Thymus (tissue), 11 donors: ENCODE results near the gene HBA1. TPM values are rescaled to one million over a fixed set of nuclear protein-coding genes. Genes with fewer than 3 reads are reported as not detected.

Experiments used
- DNase-seq, 9 donors: peaks; one replicate each; pipeline ENCODE4 v3.0.0-alpha.2; 2013; ENCODE audit warnings: low spot score in 9 of 9, low read depth in 6 of 9, missing footprints in 1 of 9
- H3K27ac ChIP-seq, 2 donors: one replicate each; pipeline ENCODE4 v1.5.1; 2013; ENCODE audit warnings: control low read depth in 1 of 2, low read depth in 1 of 2, low read length in 1 of 2, mild to moderate bottlenecking in 1 of 2, moderate library complexity in 1 of 2
- H3K27me3 ChIP-seq, 2 donors: one replicate each; pipeline ENCODE4 v1.5.1; 2013; ENCODE audit warnings: low read length in 1 of 2; ENCODE audit not compliant: control insufficient read depth in 2 of 2, insufficient read depth in 1 of 2
- H3K36me3 ChIP-seq, 2 donors: one replicate each; pipeline ENCODE4 v1.5.1; 2013; ENCODE audit warnings: low read length in 1 of 2, mild to moderate bottlenecking in 1 of 2, moderate library complexity in 1 of 2; ENCODE audit not compliant: control insufficient read depth in 2 of 2, insufficient read depth in 2 of 2
- H3K4me1 ChIP-seq, 2 donors: one replicate each; pipeline ENCODE4 v1.5.1; 2013; ENCODE audit warnings: low read length in 2 of 2; ENCODE audit not compliant: control insufficient read depth in 2 of 2, insufficient read depth in 2 of 2
- H3K4me3 ChIP-seq, 2 donors: one replicate each; pipeline ENCODE4 v1.5.1; 2013; ENCODE audit warnings: low read length in 2 of 2, control low read depth in 1 of 2, mild to moderate bottlenecking in 1 of 2
- H3K9me3 ChIP-seq, 2 donors: one replicate each; pipeline ENCODE4 v1.5.1; 2013; ENCODE audit warnings: low read length in 1 of 2, mild to moderate bottlenecking in 1 of 2; ENCODE audit not compliant: control insufficient read depth in 2 of 2, insufficient read depth in 1 of 2
- WGBS: extraction: QIAGEN DNeasy Blood & Tissue Kit; methylation state at CpG from one replicate; pipeline ENCODE4 v1.1.7; 2013; 5-methylcytosine and 5-hydroxymethylcytosine counted together
- polyA plus RNA-seq: library from polyadenylated mRNA; stranded (reverse); fragments of 200-250 nt; gene quantifications from one replicate; pipeline ENCODE4 v1.2.3, GENCODE V29; 2013
- total RNA-seq: library from RNA; stranded (reverse); fragments of 120-200 nt; gene quantifications from one replicate; pipeline ENCODE4 v1.2.4, GENCODE V29; 2013
- donor health status: healthy.

The HBA1 gene
- total and polyA plus RNA-seq, 2 donors, result 9.9 to 222 TPM

DNA sequence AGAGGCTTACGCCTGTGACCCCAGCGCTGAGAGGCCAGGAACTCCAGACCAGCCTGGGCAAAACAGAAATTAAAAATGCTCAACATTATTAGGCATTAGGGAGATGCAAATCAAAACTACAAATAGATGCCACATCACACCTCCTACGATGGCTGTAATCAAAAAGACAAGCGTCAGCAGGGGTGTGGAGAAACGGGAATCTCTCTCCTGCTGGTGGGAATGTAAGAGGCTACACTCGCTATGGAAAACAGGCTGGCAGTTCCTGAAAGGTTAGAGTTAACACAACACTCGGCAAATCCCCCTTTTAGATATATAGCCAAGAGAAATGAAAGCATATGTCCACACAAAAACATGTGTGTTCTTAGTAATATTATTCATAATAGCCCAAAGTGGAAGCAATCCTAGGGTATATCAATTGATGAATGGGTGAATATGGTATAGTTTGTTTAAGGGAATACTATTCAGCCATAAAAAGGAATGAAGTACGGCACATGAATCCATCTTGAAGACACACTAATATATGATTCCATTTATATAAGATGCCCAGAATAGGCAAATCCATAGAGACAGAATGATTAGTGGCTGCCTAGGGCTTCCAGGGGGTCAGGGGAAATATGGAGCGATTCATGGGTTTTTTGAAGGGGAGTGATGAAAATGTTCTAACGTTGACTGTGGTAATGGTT lies 36.2 kb upstream of the HBA1 start:
- Histone ChIP-seq H3K4me1 (peaks cover 7 to 11% of the 10 kb centered on the region in 2 donors), H3K27ac (no peak overlapping the region), H3K4me3 (no peak overlapping the region), H3K36me3 (no peaks in the 10 kb centered on the region), H3K27me3 (peaks cover 2 to 16% of the 10 kb centered on the region in 2 donors), H3K9me3 (no peaks in the 10 kb centered on the region)
- DNase-seq, result no peak
- WGBS, result 86% methylated on average over 10 of the region's 10 CpGs

DNA sequence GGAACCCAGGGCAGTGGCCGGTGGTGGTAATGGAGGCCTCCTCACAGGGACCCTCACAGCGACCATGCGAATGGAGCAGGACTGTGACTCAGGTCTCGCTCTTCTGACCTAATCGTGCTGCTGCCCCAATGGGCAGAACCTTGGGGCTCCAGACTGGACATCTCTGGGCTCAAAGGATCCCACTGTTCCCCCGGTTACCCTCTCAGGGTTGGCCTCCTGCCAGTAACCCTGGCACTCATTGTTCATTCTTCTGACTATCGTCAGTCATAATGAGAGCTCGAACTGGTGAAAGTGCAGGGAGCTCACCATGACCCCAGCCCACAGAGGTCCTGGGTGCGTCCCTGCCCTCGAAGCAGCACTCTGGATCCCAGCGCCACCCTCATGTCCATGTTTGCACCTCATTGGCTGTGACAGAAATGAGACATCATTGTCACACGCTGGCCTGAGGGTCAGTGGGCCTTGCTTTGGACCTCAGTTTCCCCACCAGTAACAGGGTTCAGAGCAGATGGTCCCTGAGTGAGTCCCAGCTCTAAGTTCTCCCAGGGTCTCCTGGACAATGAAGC lies 34.0 kb upstream of the HBA1 start:
- 91% methylated on average over 12 of the region's 12 CpGs for WGBS
- no peaks in the 10 kb centered on the region for H3K9me3 ChIP-seq
- DNase-seq, result no peak

DNA sequence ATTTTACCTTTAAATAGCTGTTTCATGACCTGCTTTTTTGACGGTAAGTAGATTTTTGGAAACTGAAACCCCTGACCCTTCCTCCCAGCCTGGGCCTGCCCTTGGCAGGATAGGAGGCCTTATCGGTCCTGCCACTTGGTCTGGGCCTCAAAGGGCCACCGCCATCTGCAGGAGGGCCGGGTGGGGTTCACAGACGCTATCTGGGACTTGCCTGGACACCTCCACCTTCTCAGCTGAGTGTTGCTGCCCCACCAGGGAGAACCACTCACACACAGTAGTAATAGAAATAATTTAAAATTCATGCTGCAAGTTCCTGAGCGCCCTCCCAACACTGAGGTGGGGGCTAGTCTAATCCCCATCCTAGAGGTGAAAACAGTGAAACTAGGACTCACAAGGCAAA lies 33.4 kb upstream of the HBA1 start:
- H3K9me3 ChIP-seq, result no peaks in the 10 kb centered on the region
- H3K36me3 ChIP-seq, result no peaks in the 10 kb centered on the region
- 93% methylated on average over 6 of the region's 6 CpGs for WGBS
- peak overlapping the region in 1 of 2 donors; percentile 28 for H3K27ac ChIP-seq
- peaks cover 2 to 18% of the 10 kb centered on the region in 2 donors for H3K27me3 ChIP-seq
- no peak overlapping the region for H3K4me3 ChIP-seq
- DNase-seq, result no peak
- H3K4me1 ChIP-seq, result peaks cover 0 to 3% of the 10 kb centered on the region in 2 donors

More for the DNA sequence above, 34.0 kb upstream of the HBA1 start:
- Histone ChIP-seq H3K27ac (peak overlapping the region in 1 of 2 donors; percentile 18), H3K4me3 (no peak overlapping the region), H3K27me3 (peaks cover 2 to 18% of the 10 kb centered on the region in 2 donors), H3K36me3 (no peaks in the 10 kb centered on the region), H3K4me1 (peaks cover 2 to 9% of the 10 kb centered on the region in 2 donors)

DNA sequence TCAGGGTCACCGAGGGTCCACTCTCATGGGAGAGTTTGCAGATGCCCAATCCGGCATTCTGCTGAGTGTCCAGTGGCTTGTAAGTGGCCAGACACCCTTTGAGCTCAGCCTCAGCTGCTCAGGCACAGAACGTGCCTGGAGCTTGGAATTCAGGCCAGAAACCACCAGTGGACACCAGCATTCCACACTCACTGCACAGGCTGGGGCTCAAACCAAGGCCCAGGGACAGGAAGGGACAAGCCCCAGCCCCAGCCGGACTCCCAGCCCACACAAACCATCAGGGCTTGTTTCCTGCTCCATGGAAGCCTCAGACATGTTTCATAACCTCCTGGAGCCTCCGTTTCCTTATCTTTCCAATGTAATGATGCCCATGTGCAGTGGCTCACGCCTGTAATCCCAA lies 33.0 kb upstream of the HBA1 start:
- WGBS, result 84% methylated on average over 6 of the region's 6 CpGs
- Histone ChIP-seq H3K27me3 (peaks cover 3 to 19% of the 10 kb centered on the region in 2 donors), H3K4me3 (no peak overlapping the region), H3K36me3 (no peaks in the 10 kb centered on the region), H3K4me1 (peaks cover 0 to 3% of the 10 kb centered on the region in 2 donors), H3K27ac (peak overlapping the region in 1 of 2 donors; percentile 28), H3K9me3 (no peaks in the 10 kb centered on the region)
- no peak for DNase-seq

DNA sequence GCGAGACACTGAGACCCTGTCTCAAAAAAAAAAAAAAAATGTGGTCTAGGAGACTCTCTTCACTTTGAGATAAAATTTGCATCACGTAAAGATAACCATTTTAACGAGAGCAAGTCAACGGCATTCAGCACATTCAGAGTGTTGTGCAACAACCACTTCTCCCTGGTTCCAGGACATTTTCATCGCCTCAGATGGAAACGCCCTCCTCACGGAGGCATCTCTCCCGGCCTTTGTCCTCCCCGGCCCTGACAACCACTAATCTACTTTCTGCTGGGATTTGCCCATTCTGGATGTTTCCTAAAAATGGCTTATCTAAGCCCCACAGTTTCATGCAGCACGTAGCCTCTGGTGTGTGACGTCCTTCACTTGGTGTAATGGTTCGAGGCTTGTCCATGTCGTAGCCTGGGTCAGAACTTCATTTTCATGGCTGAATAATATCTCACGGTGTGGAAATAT lies 31.7 kb upstream of the HBA1 start:
- peaks cover 4 to 29% of the 10 kb centered on the region in 2 donors for H3K27me3 ChIP-seq
- H3K4me1 ChIP-seq, result no peaks in the 10 kb centered on the region
- no peak for DNase-seq
- H3K9me3 ChIP-seq, result no peaks in the 10 kb centered on the region
- WGBS, result 94% methylated on average over 14 of the region's 14 CpGs
- H3K36me3 ChIP-seq, result no peaks in the 10 kb centered on the region
- no peak overlapping the region for H3K27ac ChIP-seq
- no peak overlapping the region for H3K4me3 ChIP-seq

DNA sequence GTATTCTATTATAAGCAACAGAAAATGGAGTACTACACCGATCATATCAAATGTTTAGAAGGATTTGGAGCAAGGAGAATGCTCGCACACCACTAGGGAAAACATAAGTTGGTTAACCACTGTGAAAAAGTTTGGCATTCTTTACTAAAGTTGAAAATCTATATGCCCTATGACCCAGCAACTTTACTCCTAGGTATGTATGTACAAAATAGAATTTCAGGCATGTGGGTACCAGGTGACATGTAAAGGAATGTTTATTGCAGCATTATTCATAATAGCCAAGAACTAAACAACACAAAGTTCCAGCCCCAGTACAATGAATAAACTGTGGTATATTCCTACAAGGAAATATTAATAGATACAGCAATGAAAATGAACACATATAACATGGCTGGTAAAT lies 29.8 kb upstream of the HBA1 start:
- Histone ChIP-seq H3K27me3 (peaks cover 2 to 33% of the 10 kb centered on the region in 2 donors), H3K27ac (no peak overlapping the region), H3K4me3 (no peak overlapping the region), H3K9me3 (no peaks in the 10 kb centered on the region), H3K36me3 (no peaks in the 10 kb centered on the region), H3K4me1 (no peaks in the 10 kb centered on the region)
- 91% methylated on average over 2 of the region's 2 CpGs for WGBS
- DNase-seq, result no peak

DNA sequence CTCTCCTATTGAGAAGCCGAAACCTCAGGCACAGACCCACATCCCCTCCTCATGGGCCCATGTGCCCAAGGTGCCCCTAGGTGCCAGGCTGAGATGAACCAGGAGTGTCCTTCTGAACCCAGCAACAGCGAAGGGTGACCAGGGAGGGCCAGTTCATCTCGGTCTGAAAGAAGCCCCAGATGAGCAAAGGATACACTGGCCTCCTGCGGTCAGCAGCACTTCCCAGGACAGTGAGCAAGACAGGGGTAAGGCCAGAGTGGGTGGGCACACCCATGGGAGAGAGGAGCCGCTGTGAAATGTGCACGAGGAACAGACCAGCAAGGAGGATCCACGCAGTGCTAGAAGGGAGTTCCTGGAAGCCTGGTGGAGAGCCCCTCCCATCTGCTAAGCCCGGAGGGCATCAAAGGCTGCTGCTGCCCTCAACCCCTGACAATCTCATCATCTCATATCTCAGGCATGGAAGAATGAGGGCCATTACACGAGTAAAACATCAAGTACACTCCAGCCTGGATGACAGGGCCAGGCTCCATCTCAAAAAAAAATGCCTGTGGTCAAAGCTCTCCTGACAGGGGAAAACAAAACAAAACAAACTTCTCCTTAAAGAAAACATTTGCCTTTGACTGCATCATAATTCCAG lies 27.3 kb upstream of the HBA1 start:
- WGBS, result 63% methylated on average over 9 of the region's 9 CpGs
- Histone ChIP-seq H3K27me3 (peaks cover 4 to 39% of the 10 kb centered on the region in 2 donors), H3K9me3 (no peaks in the 10 kb centered on the region), H3K36me3 (no peaks in the 10 kb centered on the region), H3K4me1 (peaks cover 0 to under 1% of the 10 kb centered on the region in 2 donors), H3K27ac (no peak overlapping the region), H3K4me3 (no peak overlapping the region)
- no peak for DNase-seq

DNA sequence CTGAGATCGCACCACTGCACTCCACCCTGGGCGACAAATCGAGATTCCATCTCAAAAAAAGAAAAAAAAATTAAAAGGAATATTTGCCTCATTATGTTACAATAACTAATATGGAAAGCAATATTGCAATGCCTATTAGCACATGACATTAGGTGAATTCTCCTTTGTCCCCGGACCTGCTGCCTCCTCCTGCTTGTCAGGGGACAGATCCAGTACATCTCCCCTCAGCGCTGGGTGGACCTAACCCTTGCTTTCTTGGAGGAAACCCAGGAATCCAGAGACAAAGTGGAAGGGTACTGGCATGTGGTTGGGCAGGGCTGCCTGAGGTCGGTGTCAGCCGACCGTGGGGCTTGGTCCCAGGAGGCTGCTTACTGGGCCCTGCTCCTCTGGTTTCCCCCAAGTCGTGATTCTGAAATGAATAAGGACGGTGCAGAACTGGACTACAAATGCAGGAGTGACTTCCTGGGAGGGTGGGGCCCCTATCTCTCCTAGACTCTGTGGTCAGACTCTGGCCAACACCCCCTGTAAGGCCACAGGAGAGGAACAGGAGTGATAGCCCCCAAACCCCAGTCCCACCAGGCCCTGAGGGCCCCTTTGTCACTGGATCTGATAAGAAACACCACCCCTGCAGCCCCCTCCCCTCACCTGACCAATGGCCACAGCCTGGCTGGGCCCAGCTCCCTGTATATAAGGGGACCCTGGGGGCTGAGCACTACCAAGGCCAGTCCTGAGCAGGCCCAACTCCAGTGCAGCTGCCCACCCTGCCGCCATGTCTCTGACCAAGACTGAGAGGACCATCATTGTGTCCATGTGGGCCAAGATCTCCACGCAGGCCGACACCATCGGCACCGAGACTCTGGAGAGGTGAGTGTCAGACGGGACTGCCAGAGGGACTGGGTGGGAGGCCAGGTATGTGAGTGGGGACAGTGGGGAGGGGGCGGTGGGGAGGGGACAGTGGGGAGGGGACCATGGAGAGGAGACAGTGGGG lies 24.0 kb upstream of the HBA1 start, which contains the start of gene HBZ:
Gene HBZ (plus strand): TSS at position 504 of the 988 bp plus-strand sequence. CDS start 266 bp downstream, at position 770.
- no peaks in the 10 kb centered on the region for H3K36me3 ChIP-seq
- no peak within 1 kb of the TSS for H3K27ac ChIP-seq
- H3K4me3 ChIP-seq, result no peak within 1 kb of the TSS
- 91% methylated on average over 17 of the region's 17 CpGs for WGBS
- peaks cover 23 to 65% of the 10 kb centered on the region in 2 donors for H3K27me3 ChIP-seq
- peaks cover 0 to 10% of the 10 kb centered on the region in 2 donors for H3K4me1 ChIP-seq
- H3K9me3 ChIP-seq, result no peaks in the 10 kb centered on the region
- no peak for DNase-seq
